Adrenal gland (tissue), 5 donors: Measurements from ENCODE around the gene SLC29A1.

Experiments used
- POLR2A ChIP-seq, 2 donors: fragments of 450-650 bp; IDR thresholded peaks; one replicate each; pipeline ENCODE4 v1.6.1; 2017; ENCODE audit warnings: antibody characterized with exemption in 2 of 2, mild to moderate bottlenecking in 2 of 2, moderate library complexity in 1 of 2
- TF ChIP-seq, protein P1 (sequence below), 6 experiments: fragments of 450-650 bp in 4 of 6; fragments of 200-600 bp in 2 of 6; sonication (generic) in 1 of 6; IDR thresholded peaks; 1 replicate in 5 of 6; 2 replicates in 1 of 6; pipeline versions ENCODE4 v1.5.1 to v1.8.0; 2016 to 2021; ENCODE audit warnings: antibody characterized with exemption in 6 of 6, mild to moderate bottlenecking in 2 of 6, moderate library complexity in 1 of 6
- donor health status: DM: no; HTN: no; CAD: no.

DNA sequence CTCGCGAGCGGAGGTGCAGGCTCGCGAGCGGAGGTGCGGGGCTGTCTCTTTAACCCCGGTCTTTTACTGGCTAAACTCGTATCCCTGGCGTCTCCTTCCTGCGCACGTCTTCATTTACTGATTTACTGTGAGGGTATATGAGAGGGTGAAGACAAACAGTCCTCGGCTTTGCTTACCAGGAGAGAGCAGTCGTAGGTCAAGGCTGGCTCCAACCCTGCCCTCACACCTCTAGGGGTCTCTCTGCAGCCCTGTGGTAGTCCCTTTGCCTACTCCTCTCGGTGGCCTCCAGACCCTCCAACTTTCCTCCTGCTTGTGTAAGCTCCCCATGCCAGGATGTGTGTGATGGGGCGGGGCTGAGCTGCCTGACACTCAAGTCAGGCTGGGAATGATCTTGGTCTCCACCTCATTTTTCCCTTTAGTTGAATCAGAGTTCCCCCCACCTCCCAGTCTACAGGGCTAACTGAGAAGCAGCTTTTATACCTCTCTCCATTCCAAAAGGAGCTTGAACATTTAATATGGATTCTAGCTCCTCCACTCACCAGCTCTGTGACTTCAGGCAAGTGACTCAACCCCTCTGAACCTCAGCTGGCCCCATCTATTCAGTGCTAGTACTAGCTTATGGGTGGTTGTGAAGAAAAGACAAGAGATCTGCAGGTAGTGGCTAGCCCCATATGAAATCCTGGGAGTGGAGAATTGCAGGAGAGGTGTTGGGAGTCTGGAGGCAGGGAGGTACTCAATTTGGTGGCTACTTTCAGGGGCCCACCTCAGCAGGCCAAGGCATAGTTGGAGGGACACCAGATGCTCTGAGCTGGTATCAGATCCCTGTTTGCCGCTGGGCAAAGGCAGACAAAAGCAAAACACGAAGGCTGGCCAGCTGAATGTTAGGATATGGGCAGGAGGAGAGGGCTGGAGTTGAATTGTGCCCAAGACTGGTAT is 902 bp downstream of the SLC29A1 start:
- TF ChIP-seq, protein P1, sequence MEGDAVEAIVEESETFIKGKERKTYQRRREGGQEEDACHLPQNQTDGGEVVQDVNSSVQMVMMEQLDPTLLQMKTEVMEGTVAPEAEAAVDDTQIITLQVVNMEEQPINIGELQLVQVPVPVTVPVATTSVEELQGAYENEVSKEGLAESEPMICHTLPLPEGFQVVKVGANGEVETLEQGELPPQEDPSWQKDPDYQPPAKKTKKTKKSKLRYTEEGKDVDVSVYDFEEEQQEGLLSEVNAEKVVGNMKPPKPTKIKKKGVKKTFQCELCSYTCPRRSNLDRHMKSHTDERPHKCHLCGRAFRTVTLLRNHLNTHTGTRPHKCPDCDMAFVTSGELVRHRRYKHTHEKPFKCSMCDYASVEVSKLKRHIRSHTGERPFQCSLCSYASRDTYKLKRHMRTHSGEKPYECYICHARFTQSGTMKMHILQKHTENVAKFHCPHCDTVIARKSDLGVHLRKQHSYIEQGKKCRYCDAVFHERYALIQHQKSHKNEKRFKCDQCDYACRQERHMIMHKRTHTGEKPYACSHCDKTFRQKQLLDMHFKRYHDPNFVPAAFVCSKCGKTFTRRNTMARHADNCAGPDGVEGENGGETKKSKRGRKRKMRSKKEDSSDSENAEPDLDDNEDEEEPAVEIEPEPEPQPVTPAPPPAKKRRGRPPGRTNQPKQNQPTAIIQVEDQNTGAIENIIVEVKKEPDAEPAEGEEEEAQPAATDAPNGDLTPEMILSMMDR (IDR thresholded peaks at IDR 0.05) = no peak
- no peak for TF ChIP-seq POLR2A (IDR thresholded peaks at IDR 0.05)
